Kidney (tissue), 14 donors: Measurements from ENCODE around the gene NKD2. TPM values are rescaled to one million over a fixed set of nuclear protein-coding genes. Genes with fewer than 3 reads are reported as not detected.

ENCODE experiments used
- DNase-seq, 5 donors: peaks; one replicate each; pipeline ENCODE4 v3.0.0-alpha.2; 2013 to 2020
- FAIRE-seq: peaks from 2 replicates; lab custom pipeline; 2012; peaks lifted over from hg19 to GRCh38; lab: Jason Lieb, UNC
- H3K27ac ChIP-seq, 2 donors: one replicate each; pipeline ENCODE4 v1.7.0; 2013; ENCODE audit warnings: low read depth in 2 of 2, low read length in 2 of 2, inconsistent platforms in 1 of 2
- H3K27me3 ChIP-seq: one replicate; pipeline ENCODE4 v1.7.1; 2013; ENCODE audit warnings: low read length, inconsistent platforms; ENCODE audit not compliant: control insufficient read depth, insufficient read depth
- H3K36me3 ChIP-seq, 3 donors: one replicate each; pipeline versions ENCODE4 v1.7.0 to v1.7.1; 2013; ENCODE audit warnings: low read length in 3 of 3, control low read depth in 1 of 3, inconsistent platforms in 1 of 3; ENCODE audit not compliant: insufficient read depth in 3 of 3, control insufficient read depth in 2 of 3
- H3K4me1 ChIP-seq, 3 donors: one replicate each; pipeline versions ENCODE4 v1.7.0 to v1.7.1; 2013; ENCODE audit warnings: low read length in 3 of 3, inconsistent platforms in 1 of 3, low read depth in 1 of 3; ENCODE audit not compliant: control insufficient read depth in 2 of 3, insufficient read depth in 2 of 3
- H3K4me3 ChIP-seq, 3 donors: one replicate each; pipeline versions ENCODE4 v1.7.0 to v1.8.1; 2013; ENCODE audit warnings: low read length in 3 of 3, control low read depth in 1 of 3, inconsistent platforms in 1 of 3
- H3K9ac ChIP-seq, 3 donors: one replicate each; pipeline versions ENCODE4 v1.7.0 to v1.7.1; 2013; ENCODE audit warnings: low read length in 3 of 3, control low read depth in 1 of 3, inconsistent platforms in 1 of 3
- H3K9me3 ChIP-seq, 3 donors: one replicate each; pipeline versions ENCODE4 v1.7.0 to v1.7.1; 2013; ENCODE audit warnings: low read length in 3 of 3, control low read depth in 1 of 3, inconsistent platforms in 1 of 3; ENCODE audit not compliant: control insufficient read depth in 2 of 3, insufficient read depth in 1 of 3
- intact Hi-C: fragments of 100-400 bp; cut with DNase I; formaldehyde crosslinking; loops from one replicate; pipeline ENCODE4 v1.11.1; 2022
- polyA plus RNA-seq: library from polyadenylated mRNA; stranded (reverse); fragments of 350-450 nt; fragmentation: Illumina TruSeq; extraction: RNeasy Lipid Tissue Mini Kit (QIAGEN cat#74804); gene quantifications from one replicate; pipeline ENCODE4 v1.2.3, GENCODE V29; 2014; ENCODE audit warnings: low read depth, low replicate concordance; ENCODE audit not compliant: insufficient read depth
- total RNA-seq: library from RNA; stranded (reverse); fragmentation: NEBNext Ultra II Directional; extraction: Animal tissue kit (Norgen Biotek cat#: 25700); gene quantifications from one replicate; pipeline ENCODE4 v1.2.1, GENCODE V29; 2021
- TF ChIP-seq, protein P1 (sequence below): IDR thresholded peaks from 3 replicates; pipeline ENCODE4 v1.5.1; 2012; ENCODE audit warnings: mild to moderate bottlenecking, moderate library complexity, borderline replicate concordance; ENCODE audit not compliant: insufficient read depth; ENCODE audit errors: extremely low read depth
- donor health status: control.
- donor health status: control.
- donor health status: control.
- donor health status: control.
- donor health status: control.
- donor health status: DM: yes; HTN: yes; CAD: no.
- donor health status: Normal renal cell carcinoma (clear cell type).

Gene NKD2
- total and polyA plus RNA-seq, 2 donors from 2014 or later: 7.9 to 14.1 TPM

DNA sequence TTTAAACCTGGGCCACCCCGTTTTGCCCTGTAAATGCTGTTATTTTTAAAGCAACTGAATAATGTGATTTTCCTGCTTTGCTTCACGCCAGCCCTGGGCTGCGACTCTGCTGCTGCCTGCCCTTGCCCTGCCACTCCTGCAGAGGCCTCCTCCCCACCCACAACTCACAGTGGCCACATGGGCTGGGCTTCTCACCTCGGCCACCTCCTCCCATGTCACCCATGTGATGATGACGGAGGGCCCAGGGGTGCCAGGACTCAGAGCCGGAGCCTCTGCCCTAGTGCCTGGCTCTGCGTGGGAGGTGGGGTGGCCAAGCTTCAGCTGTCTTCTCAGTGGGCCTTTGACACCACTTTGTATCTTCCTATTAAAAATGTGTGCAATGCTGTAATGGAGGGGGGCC is 48.1 kb upstream of the NKD2 start:
- FAIRE-seq: no peak
- DNase-seq: peak in 2 of 5 donors; percentile 9 to 54
- H3K4me1 ChIP-seq: peaks cover 0 to 21% (median 7%) of the 10 kb centered on the region in 3 donors
- H3K9me3 ChIP-seq: no peaks in the 10 kb centered on the region
- no peak overlapping the region for H3K27ac ChIP-seq
- TF ChIP-seq, protein P1, sequence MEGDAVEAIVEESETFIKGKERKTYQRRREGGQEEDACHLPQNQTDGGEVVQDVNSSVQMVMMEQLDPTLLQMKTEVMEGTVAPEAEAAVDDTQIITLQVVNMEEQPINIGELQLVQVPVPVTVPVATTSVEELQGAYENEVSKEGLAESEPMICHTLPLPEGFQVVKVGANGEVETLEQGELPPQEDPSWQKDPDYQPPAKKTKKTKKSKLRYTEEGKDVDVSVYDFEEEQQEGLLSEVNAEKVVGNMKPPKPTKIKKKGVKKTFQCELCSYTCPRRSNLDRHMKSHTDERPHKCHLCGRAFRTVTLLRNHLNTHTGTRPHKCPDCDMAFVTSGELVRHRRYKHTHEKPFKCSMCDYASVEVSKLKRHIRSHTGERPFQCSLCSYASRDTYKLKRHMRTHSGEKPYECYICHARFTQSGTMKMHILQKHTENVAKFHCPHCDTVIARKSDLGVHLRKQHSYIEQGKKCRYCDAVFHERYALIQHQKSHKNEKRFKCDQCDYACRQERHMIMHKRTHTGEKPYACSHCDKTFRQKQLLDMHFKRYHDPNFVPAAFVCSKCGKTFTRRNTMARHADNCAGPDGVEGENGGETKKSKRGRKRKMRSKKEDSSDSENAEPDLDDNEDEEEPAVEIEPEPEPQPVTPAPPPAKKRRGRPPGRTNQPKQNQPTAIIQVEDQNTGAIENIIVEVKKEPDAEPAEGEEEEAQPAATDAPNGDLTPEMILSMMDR: no peak
- H3K9ac ChIP-seq: no peak overlapping the region
- H3K27me3 ChIP-seq: no peaks in the 10 kb centered on the region
- intact Hi-C loops: no loop called here
- no peak overlapping the region for H3K4me3 ChIP-seq
- no peaks in the 10 kb centered on the region for H3K36me3 ChIP-seq

DNA sequence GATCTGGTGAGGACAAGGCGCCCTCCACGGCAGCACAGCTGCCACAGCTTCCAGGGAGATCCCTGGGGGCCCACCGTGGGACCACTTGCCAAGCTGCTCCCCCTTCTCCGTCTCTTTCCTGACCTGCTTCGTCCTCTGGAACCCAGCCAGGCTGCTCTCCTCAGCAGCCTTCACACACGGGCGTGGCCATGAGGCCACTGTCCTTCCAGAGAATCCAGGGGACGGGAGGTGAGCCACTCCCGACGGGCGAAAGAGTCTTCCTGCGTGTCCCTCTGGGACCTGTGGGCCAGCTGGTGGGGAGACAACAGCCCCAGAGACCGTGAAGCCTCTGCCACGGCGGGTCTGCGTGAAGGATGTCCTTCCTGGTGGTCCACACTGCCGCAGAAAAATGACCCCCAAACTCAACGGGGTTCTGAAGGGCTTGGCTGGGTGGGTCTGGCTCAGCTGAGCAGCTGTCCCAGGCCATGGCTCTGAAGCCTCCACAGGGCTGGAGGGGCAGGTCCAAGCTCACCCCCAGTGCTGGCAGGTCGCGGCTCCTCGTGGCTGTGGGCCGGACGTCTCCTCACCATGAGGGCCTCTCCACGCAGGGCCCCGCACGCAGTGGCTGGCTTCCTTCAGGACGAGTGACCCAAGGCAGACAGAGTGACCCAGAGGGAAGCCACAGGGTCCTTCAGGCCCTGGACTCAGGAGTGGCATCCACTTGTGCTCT is 47.4 kb upstream of the NKD2 start:
- no peaks in the 10 kb centered on the region for H3K27me3 ChIP-seq
- TF ChIP-seq, protein P1: no peak
- H3K27ac ChIP-seq: no peak overlapping the region

DNA sequence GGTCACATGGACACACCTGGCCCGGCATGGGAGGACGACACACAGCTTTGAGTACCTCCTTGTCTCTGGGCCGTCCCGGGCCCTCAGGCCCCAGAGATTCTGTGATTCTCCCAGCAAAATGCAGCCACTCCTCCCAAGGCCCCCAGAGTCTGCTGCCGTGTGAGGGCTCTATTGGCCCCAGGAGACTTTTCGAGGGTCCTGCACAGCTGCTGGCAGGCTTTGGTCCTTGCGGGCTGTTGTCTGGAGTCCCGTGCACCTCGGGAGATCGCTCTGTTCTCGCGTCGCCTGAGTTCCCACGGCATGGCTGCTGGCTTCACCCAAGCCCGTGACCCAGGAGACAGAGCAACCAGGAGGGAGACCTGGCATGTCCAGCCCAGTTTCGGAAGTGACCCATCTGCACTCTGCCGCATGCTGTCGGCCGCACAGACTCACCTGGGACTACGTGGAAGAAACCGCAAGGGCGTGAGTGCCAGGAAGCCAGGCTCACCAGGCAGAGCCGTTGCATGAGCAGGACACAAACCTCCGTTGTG is 46.8 kb upstream of the NKD2 start:
- FAIRE-seq (no peak), DNase-seq (peak in 2 of 5 donors; percentile 6 to 54)
- no peak overlapping the region for H3K27ac ChIP-seq
- no peaks in the 10 kb centered on the region for H3K36me3 ChIP-seq
- no peak overlapping the region for H3K9ac ChIP-seq
- H3K4me3 ChIP-seq: no peak overlapping the region
- H3K9me3 ChIP-seq: no peaks in the 10 kb centered on the region
- intact Hi-C loops: no loop called here
- TF ChIP-seq, protein P1: no peak
- peaks cover 0 to 14% (median 0%) of the 10 kb centered on the region in 3 donors for H3K4me1 ChIP-seq
- no peaks in the 10 kb centered on the region for H3K27me3 ChIP-seq

More for the DNA sequence above, 47.4 kb upstream of the NKD2 start:
- no peaks in the 10 kb centered on the region for H3K36me3 ChIP-seq
- peaks cover 0 to 18% (median 4%) of the 10 kb centered on the region in 3 donors for H3K4me1 ChIP-seq
- no peak overlapping the region for H3K4me3 ChIP-seq
- peak in 3 of 5 donors; percentile 9 to 53 (median 45) for DNase-seq
- FAIRE-seq: no peak
- no peak overlapping the region for H3K9ac ChIP-seq
- no peaks in the 10 kb centered on the region for H3K9me3 ChIP-seq
- intact Hi-C loops: no loop called here
